HEK293 (cell line): ENCODE results near the gene ERF.

ENCODE experiments used
- GFI1B ChIP-seq: fragments of 450-650 bp; formaldehyde crosslinking; IDR thresholded peaks from 2 replicates; pipeline ENCODE4 v1.5.1; 2016; ENCODE audit warnings: missing biosample characterization, missing genetic modification characterization
- GLIS1 ChIP-seq: fragments of 450-650 bp; formaldehyde crosslinking; IDR thresholded peaks from 2 replicates; pipeline ENCODE4 v1.5.1; 2016; ENCODE audit warnings: missing biosample characterization, missing genetic modification characterization
- IKZF3 ChIP-seq: fragments of 450-650 bp; IDR thresholded peaks from 2 replicates; pipeline ENCODE4 v1.5.0; 2018; ENCODE audit warnings: missing biosample characterization, mild to moderate bottlenecking, missing genetic modification characterization, moderate library complexity
- KLF10 ChIP-seq: fragments of 450-650 bp; IDR thresholded peaks from 2 replicates; pipeline ENCODE4 v1.5.1; 2018; ENCODE audit warnings: missing biosample characterization, mild to moderate bottlenecking, missing genetic modification characterization
- KLF16 ChIP-seq: fragments of 450-650 bp; formaldehyde crosslinking; IDR thresholded peaks from 2 replicates; pipeline ENCODE4 v1.5.1; 2017; ENCODE audit warnings: missing biosample characterization, missing genetic modification characterization
- KLF17 ChIP-seq: fragments of 450-650 bp; formaldehyde crosslinking; IDR thresholded peaks from 2 replicates; pipeline ENCODE4 v1.5.1; 2016; ENCODE audit warnings: missing biosample characterization, missing genetic modification characterization
- KLF7 ChIP-seq: fragments of 450-650 bp; formaldehyde crosslinking; IDR thresholded peaks from 2 replicates; pipeline ENCODE4 v1.5.1; 2016; ENCODE audit warnings: missing biosample characterization, missing genetic modification characterization, borderline replicate concordance
- KLF8 ChIP-seq: fragments of 450-650 bp; formaldehyde crosslinking; IDR thresholded peaks from 2 replicates; pipeline ENCODE4 v1.5.1; 2016; ENCODE audit warnings: missing biosample characterization, missing genetic modification characterization
- PRDM1 ChIP-seq: fragments of 450-650 bp; formaldehyde crosslinking; IDR thresholded peaks from 2 replicates; pipeline ENCODE4; 2016; ENCODE audit warnings: missing biosample characterization, missing genetic modification characterization
- PRDM6 ChIP-seq: fragments of 450-650 bp; formaldehyde crosslinking; IDR thresholded peaks from 2 replicates; pipeline ENCODE4 v1.5.1; 2017; ENCODE audit warnings: missing biosample characterization, missing genetic modification characterization
- SCRT1 ChIP-seq: fragments of 450-650 bp; formaldehyde crosslinking; IDR thresholded peaks from 2 replicates; pipeline ENCODE4 v1.5.1; 2016; ENCODE audit warnings: missing biosample characterization, missing genetic modification characterization, borderline replicate concordance
- WT1 ChIP-seq: fragments of 450-650 bp; formaldehyde crosslinking; IDR thresholded peaks from 2 replicates; pipeline ENCODE4 v1.5.1; 2016; ENCODE audit warnings: missing biosample characterization, missing genetic modification characterization
- ZBTB8A ChIP-seq: fragments of 450-650 bp; formaldehyde crosslinking; IDR thresholded peaks from 2 replicates; pipeline ENCODE4 v1.5.1; 2016; ENCODE audit warnings: missing biosample characterization, missing genetic modification characterization
- ZNF157 ChIP-seq: fragments of 450-650 bp; formaldehyde crosslinking; IDR thresholded peaks from 2 replicates; pipeline ENCODE4 v1.5.1; 2016; ENCODE audit warnings: missing biosample characterization, missing genetic modification characterization
- ZNF174 ChIP-seq: fragments of 450-650 bp; formaldehyde crosslinking; IDR thresholded peaks from 2 replicates; pipeline ENCODE4 v1.5.0; 2017; ENCODE audit warnings: missing biosample characterization, mild to moderate bottlenecking, missing genetic modification characterization
- ZNF184 ChIP-seq: fragments of 450-650 bp; IDR thresholded peaks from 2 replicates; pipeline ENCODE4 v1.5.1; 2018; ENCODE audit warnings: missing biosample characterization, mild to moderate bottlenecking, missing genetic modification characterization
- ZNF221 ChIP-seq: fragments of 450-650 bp; formaldehyde crosslinking; IDR thresholded peaks from 2 replicates; pipeline ENCODE4 v1.5.1; 2017; ENCODE audit warnings: missing biosample characterization, missing genetic modification characterization, borderline replicate concordance
- ZNF23 ChIP-seq: fragments of 450-650 bp; formaldehyde crosslinking; IDR thresholded peaks from 2 replicates; pipeline ENCODE4 v1.5.1; 2016; ENCODE audit warnings: missing biosample characterization, missing genetic modification characterization, borderline replicate concordance
- ZNF350 ChIP-seq: fragments of 450-650 bp; formaldehyde crosslinking; IDR thresholded peaks from 2 replicates; pipeline ENCODE4 v1.5.0; 2017; ENCODE audit warnings: missing biosample characterization, mild to moderate bottlenecking, missing genetic modification characterization
- ZNF426 ChIP-seq: fragments of 450-650 bp; formaldehyde crosslinking; IDR thresholded peaks from 2 replicates; pipeline ENCODE4 v1.5.1; 2017; ENCODE audit warnings: missing biosample characterization, missing genetic modification characterization, mild to moderate bottlenecking, inconsistent platforms, moderate library complexity
- ZNF433 ChIP-seq: fragments of 450-650 bp; formaldehyde crosslinking; IDR thresholded peaks from 2 replicates; pipeline ENCODE4 v1.5.1; 2016; ENCODE audit warnings: missing biosample characterization, missing genetic modification characterization, low read depth
- ZNF571 ChIP-seq: fragments of 450-650 bp; formaldehyde crosslinking; IDR thresholded peaks from 2 replicates; pipeline ENCODE4 v1.5.0; 2017; ENCODE audit warnings: missing biosample characterization, missing genetic modification characterization
- ZNF624 ChIP-seq: fragments of 450-650 bp; formaldehyde crosslinking; IDR thresholded peaks from 2 replicates; pipeline ENCODE4 v1.5.1; 2017; ENCODE audit warnings: missing biosample characterization, missing genetic modification characterization
- ZNF626 ChIP-seq: fragments of 450-650 bp; sonication (Bioruptor Pico); formaldehyde crosslinking; IDR thresholded peaks from 2 replicates; pipeline ENCODE4 v1.5.1; 2018; ENCODE audit warnings: missing biosample characterization, missing genetic modification characterization, inconsistent platforms
- ZNF658 ChIP-seq: fragments of 450-650 bp; formaldehyde crosslinking; IDR thresholded peaks from 2 replicates; pipeline ENCODE4; 2016; ENCODE audit warnings: missing biosample characterization, missing genetic modification characterization
- ZNF707 ChIP-seq: fragments of 450-650 bp; formaldehyde crosslinking; IDR thresholded peaks from 2 replicates; pipeline ENCODE4 v1.5.1; 2016; ENCODE audit warnings: missing biosample characterization, missing genetic modification characterization
- ZNF768 ChIP-seq: fragments of 450-650 bp; formaldehyde crosslinking; IDR thresholded peaks from 2 replicates; pipeline ENCODE4 v1.5.1; 2018; ENCODE audit warnings: missing biosample characterization, mild to moderate bottlenecking, missing genetic modification characterization
- ZNF837 ChIP-seq: fragments of 450-650 bp; formaldehyde crosslinking; IDR thresholded peaks from 2 replicates; pipeline ENCODE4 v1.5.1; 2016; ENCODE audit warnings: missing biosample characterization, missing genetic modification characterization
- ZNF843 ChIP-seq: fragments of 450-650 bp; formaldehyde crosslinking; IDR thresholded peaks from 2 replicates; pipeline ENCODE4 v1.5.1; 2016; ENCODE audit warnings: missing biosample characterization, missing genetic modification characterization
- TF ChIP-seq, protein P1 (sequence below): fragments of 450-650 bp; formaldehyde crosslinking; IDR thresholded peaks from 2 replicates; pipeline ENCODE4 v1.5.1; 2016; ENCODE audit warnings: missing biosample characterization, missing genetic modification characterization
- TF ChIP-seq, protein P2 (sequence below): fragments of 450-650 bp; formaldehyde crosslinking; IDR thresholded peaks from 2 replicates; pipeline ENCODE4 v1.5.1; 2016; ENCODE audit warnings: missing biosample characterization, missing genetic modification characterization
- TF ChIP-seq, protein P3 (sequence below): fragments of 450-650 bp; formaldehyde crosslinking; IDR thresholded peaks from 2 replicates; pipeline ENCODE4 v1.5.1; 2017; ENCODE audit warnings: missing biosample characterization, missing genetic modification characterization

The ERF gene

DNA sequence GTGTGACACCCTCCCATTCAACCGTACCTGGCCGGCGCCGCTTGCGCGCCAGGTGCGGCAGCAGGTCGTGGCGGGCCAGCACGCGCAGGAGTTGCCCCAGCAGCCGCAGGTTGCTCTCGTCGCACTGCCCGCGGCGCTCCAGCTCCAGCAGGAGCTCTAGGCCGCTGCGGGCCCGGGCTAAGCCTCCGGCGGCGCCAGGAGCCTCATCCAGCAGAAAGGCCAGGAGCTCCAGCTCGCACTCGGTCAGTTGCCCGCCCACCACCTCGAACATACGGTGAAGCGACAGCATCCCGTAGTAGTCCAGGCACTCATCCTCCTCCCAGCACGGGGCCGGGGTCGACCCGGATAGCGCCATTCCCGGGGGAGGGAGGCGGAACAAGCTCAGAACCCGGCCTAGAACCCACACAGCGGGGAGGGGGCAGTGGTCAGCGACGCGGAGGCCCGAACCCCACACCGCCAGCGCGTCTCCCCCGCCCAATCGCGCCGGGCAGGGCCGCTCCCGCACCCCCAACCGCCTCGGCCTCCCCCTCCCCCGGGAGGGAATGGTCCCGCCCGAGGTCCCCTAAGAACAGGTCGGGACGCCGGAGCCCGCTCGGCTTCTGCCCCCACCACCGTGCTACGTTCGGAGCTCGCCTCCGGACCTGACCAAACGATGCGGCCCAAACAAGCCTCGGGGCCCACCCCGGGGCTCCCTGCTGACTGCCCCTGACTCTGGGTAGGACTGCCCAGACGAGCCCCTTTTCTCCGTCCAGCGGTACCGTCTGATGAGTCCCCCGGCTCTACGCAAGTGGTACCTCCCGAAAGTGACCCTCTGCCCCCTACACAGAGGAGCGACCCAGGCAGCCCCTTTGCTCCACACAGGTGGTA is 38.0 kb downstream of the ERF start (continued):
- TF ChIP-seq PRDM6 (tag by site-specific recombination) (no peak), WT1 (tag by site-specific recombination) (peak; percentile 20; the same call in 1 of the 2 replicates), KLF16 (peak; percentile 63; the same call in 1 of the 2 replicates), ZNF707 (tag by site-specific recombination) (no peak), ZNF184 (tag by site-specific recombination) (no peak), ZNF843 (no peak), ZNF174 (tag by site-specific recombination) (no peak; the same call in 1 of the 2 replicates), ZNF426 (tag by site-specific recombination) (no peak), ZNF837 (no peak), ZNF626 (tag by site-specific recombination) (no peak), PRDM1 (tag by site-specific recombination) (no peak), ZNF624 (no peak), KLF10 (tag by site-specific recombination) (peak; percentile 54), ZNF658 (tag by site-specific recombination) (no peak), KLF7 (tag by site-specific recombination) (0 out of 2 replicates have a peak, but pooled peaks have one; percentile 48), KLF8 (no peak), IKZF3 (tag by site-specific recombination) (0 out of 2 replicates have a peak, but pooled peaks have one; percentile 20), ZNF571 (no peak), ZBTB8A (tag by site-specific recombination) (no peak; the same call in 1 of the 2 replicates), SCRT1 (tag by site-specific recombination) (peak; percentile 55), ZNF23 (tag by site-specific recombination) (no peak), ZNF350 (tag by site-specific recombination) (no peak), ZNF433 (no peak), GFI1B (tag by site-specific recombination) (no peak), ZNF221 (no peak), GLIS1 (tag by site-specific recombination) (peak; percentile 47; the same call in 1 of the 2 replicates), ZNF157 (no peak), KLF17 (tag by site-specific recombination) (peak; percentile 33; the same call in 1 of the 2 replicates), ZNF768 (no peak)
- TF ChIP-seq, protein P1, sequence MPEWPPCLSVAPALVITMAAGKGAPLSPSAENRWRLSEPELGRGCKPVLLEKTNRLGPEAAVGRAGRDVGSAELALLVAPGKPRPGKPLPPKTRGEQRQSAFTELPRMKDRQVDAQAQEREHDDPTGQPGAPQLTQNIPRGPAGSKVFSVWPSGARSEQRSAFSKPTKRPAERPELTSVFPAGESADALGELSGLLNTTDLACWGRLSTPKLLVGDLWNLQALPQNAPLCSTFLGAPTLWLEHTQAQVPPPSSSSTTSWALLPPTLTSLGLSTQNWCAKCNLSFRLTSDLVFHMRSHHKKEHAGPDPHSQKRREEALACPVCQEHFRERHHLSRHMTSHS: no peak
- TF ChIP-seq, protein P2, sequence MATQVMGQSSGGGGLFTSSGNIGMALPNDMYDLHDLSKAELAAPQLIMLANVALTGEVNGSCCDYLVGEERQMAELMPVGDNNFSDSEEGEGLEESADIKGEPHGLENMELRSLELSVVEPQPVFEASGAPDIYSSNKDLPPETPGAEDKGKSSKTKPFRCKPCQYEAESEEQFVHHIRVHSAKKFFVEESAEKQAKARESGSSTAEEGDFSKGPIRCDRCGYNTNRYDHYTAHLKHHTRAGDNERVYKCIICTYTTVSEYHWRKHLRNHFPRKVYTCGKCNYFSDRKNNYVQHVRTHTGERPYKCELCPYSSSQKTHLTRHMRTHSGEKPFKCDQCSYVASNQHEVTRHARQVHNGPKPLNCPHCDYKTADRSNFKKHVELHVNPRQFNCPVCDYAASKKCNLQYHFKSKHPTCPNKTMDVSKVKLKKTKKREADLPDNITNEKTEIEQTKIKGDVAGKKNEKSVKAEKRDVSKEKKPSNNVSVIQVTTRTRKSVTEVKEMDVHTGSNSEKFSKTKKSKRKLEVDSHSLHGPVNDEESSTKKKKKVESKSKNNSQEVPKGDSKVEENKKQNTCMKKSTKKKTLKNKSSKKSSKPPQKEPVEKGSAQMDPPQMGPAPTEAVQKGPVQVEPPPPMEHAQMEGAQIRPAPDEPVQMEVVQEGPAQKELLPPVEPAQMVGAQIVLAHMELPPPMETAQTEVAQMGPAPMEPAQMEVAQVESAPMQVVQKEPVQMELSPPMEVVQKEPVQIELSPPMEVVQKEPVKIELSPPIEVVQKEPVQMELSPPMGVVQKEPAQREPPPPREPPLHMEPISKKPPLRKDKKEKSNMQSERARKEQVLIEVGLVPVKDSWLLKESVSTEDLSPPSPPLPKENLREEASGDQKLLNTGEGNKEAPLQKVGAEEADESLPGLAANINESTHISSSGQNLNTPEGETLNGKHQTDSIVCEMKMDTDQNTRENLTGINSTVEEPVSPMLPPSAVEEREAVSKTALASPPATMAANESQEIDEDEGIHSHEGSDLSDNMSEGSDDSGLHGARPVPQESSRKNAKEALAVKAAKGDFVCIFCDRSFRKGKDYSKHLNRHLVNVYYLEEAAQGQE (tag by site-specific recombination): 0 out of 2 replicates have a peak, but pooled peaks have one; percentile 37
- TF ChIP-seq, protein P3, sequence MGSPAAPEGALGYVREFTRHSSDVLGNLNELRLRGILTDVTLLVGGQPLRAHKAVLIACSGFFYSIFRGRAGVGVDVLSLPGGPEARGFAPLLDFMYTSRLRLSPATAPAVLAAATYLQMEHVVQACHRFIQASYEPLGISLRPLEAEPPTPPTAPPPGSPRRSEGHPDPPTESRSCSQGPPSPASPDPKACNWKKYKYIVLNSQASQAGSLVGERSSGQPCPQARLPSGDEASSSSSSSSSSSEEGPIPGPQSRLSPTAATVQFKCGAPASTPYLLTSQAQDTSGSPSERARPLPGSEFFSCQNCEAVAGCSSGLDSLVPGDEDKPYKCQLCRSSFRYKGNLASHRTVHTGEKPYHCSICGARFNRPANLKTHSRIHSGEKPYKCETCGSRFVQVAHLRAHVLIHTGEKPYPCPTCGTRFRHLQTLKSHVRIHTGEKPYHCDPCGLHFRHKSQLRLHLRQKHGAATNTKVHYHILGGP (tag by site-specific recombination): no peak
